ENCODE data around the gene PMP22. TPM values are rescaled to one million over a fixed set of nuclear protein-coding genes. Genes with fewer than 3 reads are reported as not detected.

Gene PMP22
- total and polyA plus RNA-seq, 2 donors (not counting 3 experiments of a cell fraction or from before 2014, with no cell fraction given): 67.2 to 103 TPM

DNA sequence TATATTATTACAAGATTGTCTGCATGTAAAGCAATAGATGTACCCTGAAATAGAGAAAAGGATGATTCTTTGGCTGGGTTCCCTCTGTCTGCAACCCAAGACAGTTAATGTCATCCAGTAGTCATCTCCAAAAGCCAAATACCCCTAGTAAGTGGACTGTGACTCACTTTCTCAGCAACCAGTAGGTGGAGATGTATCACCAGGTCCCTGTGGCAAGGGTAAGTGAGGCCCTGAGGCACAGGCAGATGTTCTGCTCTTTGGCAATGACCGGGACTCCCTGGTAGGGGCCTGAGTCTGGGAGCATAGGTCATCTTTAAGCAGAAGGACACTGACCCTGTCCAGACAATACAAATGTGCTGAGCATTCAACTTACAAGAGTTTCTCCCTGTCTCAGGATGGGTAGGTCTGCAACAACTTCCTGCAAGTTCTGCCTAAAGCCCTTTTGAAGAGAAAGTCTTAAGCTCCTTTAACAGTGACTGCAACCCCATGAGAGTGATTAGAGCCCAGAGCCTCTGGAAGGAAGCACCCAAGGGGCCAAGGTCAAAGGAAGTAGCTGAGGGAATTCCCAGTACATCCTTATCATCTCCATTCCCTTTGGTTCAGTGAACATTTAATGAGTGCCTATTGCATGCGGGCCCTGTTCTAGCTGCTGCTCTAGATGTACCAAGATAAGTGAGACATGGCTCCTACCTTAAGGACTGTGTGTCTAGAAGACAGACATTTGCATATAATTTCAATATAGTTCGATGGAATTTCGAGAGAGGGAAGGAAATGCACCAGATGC is 31.9 kb downstream of the PMP22 start:
- no peaks in the 10 kb centered on the region for H3K9me3 ChIP-seq (replicated peaks; ENCODE audit: control insufficient read depth, insufficient read depth, low read length)
- H4K20me1 ChIP-seq (replicated peaks; ENCODE audit: control insufficient read depth, extremely low read depth, insufficient read depth, low read length): no peaks in the 10 kb centered on the region
- H3K36me3 ChIP-seq (ENCODE audit: control insufficient read depth in 2 of 2, extremely low read depth in 1 of 2, insufficient read depth in 2 of 2, low read length in 2 of 2): peaks cover 16 to 19% of the 10 kb centered on the region in 2 experiments
- no peaks in the 10 kb centered on the region for H3K9me1 ChIP-seq (replicated peaks; ENCODE audit: control insufficient read depth, extremely low read depth, insufficient read depth, low read length)
- ChIA-PET POLR2A (no interaction called here), CTCF (interaction anchor here (1.1 to 2.0 kb wide), 3 partner anchors 15 to 270 kb away, joined by 3 to 5 read pairs (median 4); no protein-coding TSS in a partner anchor)
- no peak overlapping the region for H3K27ac ChIP-seq (ENCODE audit: insufficient read depth, low read depth, low read length)
- FAIRE-seq: peak; percentile 33
- peaks cover 2% of the 10 kb centered on the region for H3K79me2 ChIP-seq (ENCODE audit: control insufficient read depth, insufficient read depth, low read length)
- TF ChIP-seq EZH2 (IDR thresholded peaks at IDR 0.05; ENCODE audit: borderline replicate concordance, low read depth, low read length, severe bottlenecking) (no peak), FOS (IDR thresholded peaks at IDR 0.05; ENCODE audit: borderline replicate concordance, insufficient read depth, low read length) (no peak), POLR2A (IDR thresholded peaks at IDR 0.05; ENCODE audit: low read depth, low read length) (no peak)
- TF ChIP-seq, protein P1, sequence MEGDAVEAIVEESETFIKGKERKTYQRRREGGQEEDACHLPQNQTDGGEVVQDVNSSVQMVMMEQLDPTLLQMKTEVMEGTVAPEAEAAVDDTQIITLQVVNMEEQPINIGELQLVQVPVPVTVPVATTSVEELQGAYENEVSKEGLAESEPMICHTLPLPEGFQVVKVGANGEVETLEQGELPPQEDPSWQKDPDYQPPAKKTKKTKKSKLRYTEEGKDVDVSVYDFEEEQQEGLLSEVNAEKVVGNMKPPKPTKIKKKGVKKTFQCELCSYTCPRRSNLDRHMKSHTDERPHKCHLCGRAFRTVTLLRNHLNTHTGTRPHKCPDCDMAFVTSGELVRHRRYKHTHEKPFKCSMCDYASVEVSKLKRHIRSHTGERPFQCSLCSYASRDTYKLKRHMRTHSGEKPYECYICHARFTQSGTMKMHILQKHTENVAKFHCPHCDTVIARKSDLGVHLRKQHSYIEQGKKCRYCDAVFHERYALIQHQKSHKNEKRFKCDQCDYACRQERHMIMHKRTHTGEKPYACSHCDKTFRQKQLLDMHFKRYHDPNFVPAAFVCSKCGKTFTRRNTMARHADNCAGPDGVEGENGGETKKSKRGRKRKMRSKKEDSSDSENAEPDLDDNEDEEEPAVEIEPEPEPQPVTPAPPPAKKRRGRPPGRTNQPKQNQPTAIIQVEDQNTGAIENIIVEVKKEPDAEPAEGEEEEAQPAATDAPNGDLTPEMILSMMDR (IDR thresholded peaks at IDR 0.05; ENCODE audit: extremely low read depth in 1 of 2, insufficient read depth in 1 of 2, low read depth in 1 of 2, low read length in 2 of 2): peak in 1 of 2 donors; percentile 25
- TF ChIP-seq, protein P2, sequence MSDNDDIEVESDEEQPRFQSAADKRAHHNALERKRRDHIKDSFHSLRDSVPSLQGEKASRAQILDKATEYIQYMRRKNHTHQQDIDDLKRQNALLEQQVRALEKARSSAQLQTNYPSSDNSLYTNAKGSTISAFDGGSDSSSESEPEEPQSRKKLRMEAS (IDR thresholded peaks at IDR 0.05; ENCODE audit: insufficient read depth, insufficient read length): no peak
- no peak overlapping the region for H3K4me3 ChIP-seq (replicated peaks in 1 of 3; ENCODE audit: insufficient read depth in 1 of 3, low read depth in 1 of 3, low read length in 3 of 3)
- H3K4me2 ChIP-seq (ENCODE audit: insufficient read depth, low read length): no peak overlapping the region
- dilution Hi-C loops (cut with MboI; ENCODE audit: extremely low pct_ligation_motif_present, low sequenced_read_pairs) (no loop called here), intact Hi-C loops (cut with micrococcal nuclease) (no loop called here)
- no peak overlapping the region for H2AFZ ChIP-seq (ENCODE audit: low read depth, low read length)
- H3K4me1 ChIP-seq (ENCODE audit: control insufficient read depth, extremely low read depth, insufficient read depth, low read length): no peaks in the 10 kb centered on the region
- no peaks in the 10 kb centered on the region for H3K27me3 ChIP-seq (ENCODE audit: control insufficient read depth in 2 of 2, insufficient read depth in 2 of 2, low read length in 2 of 2)
- no peak overlapping the region for H3K9ac ChIP-seq (replicated peaks; ENCODE audit: extremely low read depth, insufficient read depth, low read length)
- peak; percentile 6 for DNase-seq (ENCODE audit: low read depth, low spot score)
- BruUV-seq (replicated peaks): no TSS peak
